GM12801 (cell line): ENCODE results near the gene LGSN.

Experiments used
- TF ChIP-seq, protein P1 (sequence below): IDR thresholded peaks from one replicate; pipeline ENCODE4 v1.5.1; 2011; ENCODE audit warnings: control low read depth; ENCODE audit not compliant: insufficient read length; ENCODE audit errors: extremely low read depth

LGSN gene

DNA sequence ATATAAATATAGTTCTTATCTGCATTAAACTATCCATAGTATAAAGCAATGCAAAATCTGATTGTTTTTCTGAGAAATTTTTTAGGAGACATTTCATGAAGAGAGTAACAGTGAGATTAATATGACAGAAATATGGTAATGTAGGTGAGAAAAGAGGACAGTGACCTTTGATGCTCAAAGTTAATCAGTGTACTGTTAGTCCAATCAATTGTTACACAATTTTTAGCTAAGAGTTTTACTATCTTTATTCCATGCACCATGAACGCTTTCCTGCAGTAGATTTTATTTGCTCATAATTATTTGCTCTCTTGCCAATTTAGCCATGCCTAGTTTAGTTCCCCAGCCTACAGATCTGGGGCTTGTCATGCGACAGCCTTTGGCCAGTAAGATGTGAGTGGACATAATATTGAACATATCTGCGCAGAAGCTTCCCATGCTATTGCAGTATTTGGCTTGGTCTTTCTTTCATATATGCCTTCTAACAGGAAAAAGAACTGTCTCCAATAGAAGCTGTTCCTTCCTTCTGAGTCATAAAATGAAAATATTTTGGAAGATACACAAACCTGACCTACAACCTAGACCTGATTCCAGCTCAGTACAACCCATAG, 69.8 kb downstream of the LGSN start:
- TF ChIP-seq, protein P1, sequence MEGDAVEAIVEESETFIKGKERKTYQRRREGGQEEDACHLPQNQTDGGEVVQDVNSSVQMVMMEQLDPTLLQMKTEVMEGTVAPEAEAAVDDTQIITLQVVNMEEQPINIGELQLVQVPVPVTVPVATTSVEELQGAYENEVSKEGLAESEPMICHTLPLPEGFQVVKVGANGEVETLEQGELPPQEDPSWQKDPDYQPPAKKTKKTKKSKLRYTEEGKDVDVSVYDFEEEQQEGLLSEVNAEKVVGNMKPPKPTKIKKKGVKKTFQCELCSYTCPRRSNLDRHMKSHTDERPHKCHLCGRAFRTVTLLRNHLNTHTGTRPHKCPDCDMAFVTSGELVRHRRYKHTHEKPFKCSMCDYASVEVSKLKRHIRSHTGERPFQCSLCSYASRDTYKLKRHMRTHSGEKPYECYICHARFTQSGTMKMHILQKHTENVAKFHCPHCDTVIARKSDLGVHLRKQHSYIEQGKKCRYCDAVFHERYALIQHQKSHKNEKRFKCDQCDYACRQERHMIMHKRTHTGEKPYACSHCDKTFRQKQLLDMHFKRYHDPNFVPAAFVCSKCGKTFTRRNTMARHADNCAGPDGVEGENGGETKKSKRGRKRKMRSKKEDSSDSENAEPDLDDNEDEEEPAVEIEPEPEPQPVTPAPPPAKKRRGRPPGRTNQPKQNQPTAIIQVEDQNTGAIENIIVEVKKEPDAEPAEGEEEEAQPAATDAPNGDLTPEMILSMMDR: no peak

DNA sequence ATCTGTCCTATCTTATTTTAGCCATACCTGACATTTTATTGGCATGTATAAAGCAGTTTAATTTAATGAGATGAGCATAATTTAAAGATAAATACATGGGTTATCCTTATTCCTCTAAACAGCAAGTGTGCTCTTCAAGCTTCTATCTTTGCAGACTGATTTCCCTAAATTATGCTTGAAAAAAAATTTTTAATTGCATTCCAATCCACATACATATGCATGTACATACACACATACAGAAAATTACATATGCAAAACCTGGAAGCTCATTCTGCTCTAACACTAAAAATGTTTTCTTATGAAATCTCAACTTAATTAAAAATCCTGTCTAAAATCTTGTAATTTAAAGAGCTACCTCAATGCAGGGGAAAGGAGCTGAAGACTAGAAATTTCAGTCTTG, 73.2 kb downstream of the LGSN start:
- TF ChIP-seq, protein P1: no peak

DNA sequence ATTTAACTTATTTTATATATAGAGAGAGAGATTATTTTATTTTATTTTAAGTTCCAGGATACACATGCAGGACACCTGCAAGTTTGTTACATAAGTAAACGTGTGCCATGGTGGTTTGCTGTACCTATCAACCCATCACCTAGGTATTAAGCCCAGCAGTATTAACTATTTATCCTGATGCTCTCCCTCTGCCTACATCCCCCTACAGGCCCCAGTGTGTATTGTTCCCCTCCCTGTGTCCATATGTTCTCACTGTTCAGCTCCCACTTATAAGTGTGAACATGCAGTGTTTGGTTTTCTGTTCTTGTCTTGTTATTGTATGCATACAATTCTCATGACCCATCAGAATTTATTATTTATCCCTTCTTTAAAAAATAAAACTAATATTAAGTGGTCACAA, 73.9 kb downstream of the LGSN start:
- TF ChIP-seq, protein P1: no peak

DNA sequence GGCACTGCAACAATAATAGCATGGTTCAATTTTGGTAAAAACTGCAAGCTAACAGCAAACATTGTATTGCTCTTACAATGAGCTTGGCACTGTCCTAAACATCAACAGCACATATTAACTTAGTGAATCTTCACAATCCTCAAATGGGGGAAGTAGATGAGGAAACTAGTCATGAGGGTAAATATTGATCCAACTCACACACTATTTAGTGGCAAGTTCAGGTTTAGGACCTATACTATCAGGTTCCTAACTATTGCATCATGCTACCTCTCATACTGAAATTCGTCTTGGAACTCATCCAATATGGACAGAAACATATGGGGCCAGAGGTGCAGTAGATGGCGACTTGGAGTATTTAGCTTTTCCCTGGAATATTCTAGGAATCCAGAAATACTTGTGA, 74.4 kb downstream of the LGSN start:
- TF ChIP-seq, protein P1: no peak

DNA sequence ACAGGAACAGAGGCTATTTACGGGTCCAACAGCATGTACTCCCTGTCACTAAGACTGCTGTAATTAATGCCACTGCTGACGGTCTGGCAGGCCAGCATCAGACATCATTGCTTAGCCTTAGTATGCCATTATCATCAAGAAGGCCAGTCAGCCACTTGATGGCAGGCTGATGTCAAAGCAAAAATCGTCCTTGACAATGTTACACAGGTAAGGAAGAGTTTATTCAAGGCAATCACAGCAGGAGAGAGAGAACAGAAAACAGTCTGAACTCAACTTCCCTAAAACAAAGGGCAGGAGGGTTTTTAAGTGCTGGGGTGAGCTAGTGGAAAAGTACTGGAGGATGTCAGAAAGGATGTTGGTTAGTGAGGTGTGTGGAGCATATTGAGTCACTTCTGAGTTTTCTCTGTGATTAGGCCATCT, 83.4 kb downstream of the LGSN start:
- TF ChIP-seq, protein P1: no peak
